A549 (cell line): ENCODE data around the gene DCUN1D4. TPM values are rescaled to one million over a fixed set of nuclear protein-coding genes. Genes with fewer than 3 reads are reported as not detected.
A peak's percentile ranks its signal among the peaks of the same experiment; 100 is the strongest.
"Not testable (repeated sequence)": the region's sequence is repeated elsewhere in the genome, so short reads cannot be mapped to it uniquely, and the experiment has no call there.

Source experiments
- ATAC-seq, 2 experiments: fragments of 200-7000 bp in 1 of 2; fragments of >200 bp in 1 of 2; cut with Nextera tagmentation in 1 of 2; cut with Tn5 transposase in 1 of 2; 3 replicates each; pipeline versions ENCODE4 v1.8.0 to v1.9.1; 2018 to 2020; ENCODE audit warnings: mild to moderate bottlenecking in 1 of 2, moderate library complexity in 1 of 2
- CTCF ChIA-PET: fragments of 300-600 bp; sonication (Branson Sonifier 250); formaldehyde crosslinking; extraction: SDS; loops from one replicate; lab custom pipeline; 2021; ENCODE audit warnings: antibody characterized with exemption, inconsistent platforms; lab: Yijun Ruan, JAX
- POLR2A ChIA-PET: fragments of 350-600 bp; formaldehyde crosslinking; extraction: SDS; loops from one replicate; lab custom pipeline; 2021; ENCODE audit warnings: antibody characterized with exemption, inconsistent platforms; lab: Yijun Ruan, JAX
- DNase-seq, 2 experiments: peaks; one replicate each; pipeline versions ENCODE4 v3.0.0 to v3.0.0-alpha.2; 2011 to 2016; ENCODE audit warnings: low read depth in 1 of 2, low spot score in 1 of 2
- FAIRE-seq: peaks from 2 replicates; lab custom pipeline; 2011; peaks lifted over from hg19 to GRCh38; lab: Jason Lieb, UNC
- H3K27ac ChIP-seq, 2 experiments: fragments of >200 bp; sonication (Bioruptor Twin); formaldehyde crosslinking; 3 replicates each; pipeline ENCODE4 v1.5.1; 2016 to 2017
- H3K4me1 ChIP-seq: fragments of >200 bp; sonication (Bioruptor Twin); formaldehyde crosslinking; 3 replicates; pipeline ENCODE4 v1.6.1; 2016
- H3K4me2 ChIP-seq: fragments of >200 bp; sonication (Bioruptor Twin); formaldehyde crosslinking; 3 replicates; pipeline ENCODE4 v1.6.1; 2016
- H3K4me3 ChIP-seq: fragments of >200 bp; sonication (Bioruptor Twin); formaldehyde crosslinking; 3 replicates; pipeline ENCODE4 v1.5.1; 2016
- H3K9me3 ChIP-seq: fragments of >200 bp; sonication (Bioruptor Twin); formaldehyde crosslinking; 3 replicates; pipeline ENCODE4 v1.6.1; 2016
- BCL3 ChIP-seq: fragments of >200 bp; sonication (Bioruptor Twin); formaldehyde crosslinking; IDR thresholded peaks from 3 replicates; pipeline ENCODE4 v1.6.1; 2016
- BHLHE40 ChIP-seq: IDR thresholded peaks from 2 replicates; pipeline ENCODE4 v1.6.1; 2012; ENCODE audit warnings: low read depth, low read length, inconsistent platforms
- CBX2 ChIP-seq: fragments of 200-600 bp; sonication (generic); IDR thresholded peaks from 2 replicates; pipeline ENCODE4 v1.6.1; 2016; ENCODE audit warnings: low read depth, mild to moderate bottlenecking, borderline replicate concordance
- CBX8 ChIP-seq: fragments of 200-600 bp; sonication (generic); IDR thresholded peaks from 2 replicates; pipeline ENCODE4 v1.6.1; 2016
- CEBPB ChIP-seq, 2 experiments: fragments of >200 bp in 1 of 2; sonication (Bioruptor Twin) in 1 of 2; formaldehyde crosslinking in 1 of 2; IDR thresholded peaks; 2 replicates each; pipeline ENCODE4 v1.6.1; 2012 to 2016
- CHD4 ChIP-seq: fragments of 200-600 bp; sonication (generic); IDR thresholded peaks from 2 replicates; pipeline ENCODE4 v1.6.1; 2016; ENCODE audit warnings: antibody characterized with exemption, mild to moderate bottlenecking, borderline replicate concordance
- EHMT2 ChIP-seq: fragments of 200-600 bp; sonication (generic); IDR thresholded peaks from 2 replicates; pipeline ENCODE4 v1.6.1; 2016; ENCODE audit warnings: antibody characterized with exemption, low read depth, mild to moderate bottlenecking, moderate library complexity
- HMGXB4 ChIP-seq: fragments of 250-450 bp; sonication (Bioruptor Pico); IDR thresholded peaks from 2 replicates; pipeline ENCODE4 v1.5.0; 2021; ENCODE audit warnings: mild to moderate bottlenecking, moderate library complexity, borderline replicate concordance
- JUN ChIP-seq, 2 experiments: fragments of >200 bp; sonication (Bioruptor Twin); formaldehyde crosslinking; IDR thresholded peaks; 2 replicates in 1 of 2; 3 replicates in 1 of 2; pipeline ENCODE4 v1.6.1; 2016 to 2017
- MAFK ChIP-seq: fragments of 450-650 bp; IDR thresholded peaks from 2 replicates; pipeline ENCODE4 v1.6.1; 2014; ENCODE audit not compliant: partially characterized antibody
- NPAS2 ChIP-seq: fragments of 250-450 bp; sonication (Bioruptor Pico); IDR thresholded peaks from 2 replicates; pipeline ENCODE4 v1.8.0; 2022; ENCODE audit warnings: mild to moderate bottlenecking, moderate library complexity, borderline replicate concordance
- PBX3 ChIP-seq: IDR thresholded peaks from 2 replicates; pipeline ENCODE4 v1.6.1; 2012
- POLR2A ChIP-seq: IDR thresholded peaks from 2 replicates; pipeline ENCODE4 v1.6.1; 2012; ENCODE audit warnings: mild to moderate bottlenecking, low read length
- SREBF2 ChIP-seq: fragments of 450-650 bp; IDR thresholded peaks from 2 replicates; pipeline ENCODE4 v1.6.1; 2014; ENCODE audit warnings: mild to moderate bottlenecking, moderate library complexity
- TFCP2L1 ChIP-seq: fragments of 250-450 bp; sonication (Bioruptor Pico); IDR thresholded peaks from 2 replicates; pipeline ENCODE4 v1.5.0; 2021; ENCODE audit warnings: mild to moderate bottlenecking
- ZC3H11A ChIP-seq: fragments of 450-650 bp; IDR thresholded peaks from 2 replicates; pipeline ENCODE4 v1.6.1; 2014; ENCODE audit warnings: antibody characterized with exemption, mild to moderate bottlenecking
- ZFP36 ChIP-seq: fragments of 450-650 bp; IDR thresholded peaks from 2 replicates; pipeline ENCODE4 v1.6.1; 2014; ENCODE audit warnings: borderline replicate concordance; ENCODE audit not compliant: partially characterized antibody
- ZNF302 ChIP-seq: fragments of 250-450 bp; sonication (Bioruptor Pico); IDR thresholded peaks from 2 replicates; pipeline ENCODE4 v1.9.0; 2021; ENCODE audit warnings: inconsistent platforms, mild to moderate bottlenecking, moderate library complexity
- WGBS: methylation state at CpG from one replicate; pipeline ENCODE4 v1.1.6; 2017; ENCODE audit errors: missing lambda C conversion rate; 5-methylcytosine and 5-hydroxymethylcytosine counted together
- polyA plus RNA-seq, 4 experiments: library from polyadenylated mRNA; depleted of rRNA in 3 of 4; stranded (reverse); fragments of >200 nt; fragmentation: RNase III in 1 of 4; extraction: RNeasy Plus Mini Kit Qiagen cat#74134 plus additional on column Dnase treatment in 1 of 4; gene quantifications; 2 replicates in 3 of 4; 3 replicates in 1 of 4; pipeline ENCODE4 v1.2.3, GENCODE V29; 2011 to 2017

The DCUN1D4 gene
- polyA plus RNA-seq, 2 of the 4 experiments (the other 2 are of a cell fraction), result 25.2 to 65.0 TPM

DNA sequence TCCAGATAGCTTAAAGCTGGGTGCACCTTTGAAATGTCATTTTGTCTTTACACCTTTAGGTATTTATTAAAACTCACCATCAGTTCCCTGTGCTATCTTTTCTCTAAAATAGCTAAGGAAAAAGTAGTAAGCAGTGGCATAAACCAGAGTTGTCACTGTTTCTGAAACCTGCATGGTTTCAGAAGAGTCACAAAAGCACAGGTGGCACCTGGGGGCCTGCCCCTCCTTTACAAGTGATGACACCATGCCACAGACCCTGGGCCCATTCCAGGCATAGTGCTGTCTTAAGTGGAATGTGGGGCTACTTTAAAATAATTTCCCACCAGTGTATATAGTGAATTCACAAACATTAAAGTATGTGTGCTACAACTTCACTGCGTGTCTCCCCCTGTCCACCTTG is 47.8 kb downstream of the DCUN1D4 start:
- Histone ChIP-seq H3K9me3 (no peaks in the 10 kb centered on the region), H3K4me2 (no peak overlapping the region), H3K4me1 (peaks cover 23% of the 10 kb centered on the region), H3K4me3 (no peak overlapping the region), H3K27ac (no peak overlapping the region)
- ATAC-seq, result no peak
- no peak for DNase-seq
- WGBS, result 95% methylated on average over 1 of the region's 1 CpG
- CTCF ChIA-PET, result no interaction called here
- no peak for FAIRE-seq
- TF ChIP-seq CBX2, result no peak
- no peak for TF ChIP-seq POLR2A
- TF ChIP-seq ZFP36, result no peak
- no peak for TF ChIP-seq CEBPB (IDR thresholded peaks at IDR 0.05)
- no peak for TF ChIP-seq CBX8
- TF ChIP-seq BCL3, result no peak
- no peak for TF ChIP-seq MAFK
- TF ChIP-seq HMGXB4, result no peak
- no peak for TF ChIP-seq EHMT2
- no peak for TF ChIP-seq SREBF2
- no peak for TF ChIP-seq JUN (IDR thresholded peaks at IDR 0.05)
- no peak for TF ChIP-seq NPAS2 (CRISPR knock-in tag)
- TF ChIP-seq ZC3H11A, result no peak
- POLR2A ChIA-PET, result no interaction called here

DNA sequence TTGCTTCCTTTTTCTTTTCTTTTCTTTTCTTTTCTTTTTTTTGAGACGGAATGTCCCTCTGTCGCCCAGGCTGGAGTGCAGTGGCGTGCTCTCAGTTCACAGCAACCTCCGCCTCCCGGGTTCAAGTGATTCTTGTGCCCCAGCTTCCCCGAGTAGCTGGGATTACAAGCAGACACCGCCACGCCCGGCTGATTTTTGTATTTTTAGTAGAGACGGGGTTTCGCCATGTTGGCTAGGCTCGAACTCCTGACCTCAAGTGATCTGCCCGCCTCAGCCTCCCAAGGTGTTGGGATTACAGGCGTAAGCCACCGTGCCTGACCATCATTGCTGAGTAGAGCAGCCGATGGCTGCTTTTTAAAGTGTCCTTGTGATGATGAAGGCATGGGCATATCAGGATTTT is 50.4 kb downstream of the DCUN1D4 start:
- 92% methylated on average over 16 of the region's 16 CpGs for WGBS
- H3K4me1 ChIP-seq, result peaks cover 28% of the 10 kb centered on the region
- H3K9me3 ChIP-seq, FAIRE-seq, H3K4me2 ChIP-seq, DNase-seq, H3K27ac ChIP-seq, ATAC-seq, H3K4me3 ChIP-seq, POLR2A ChIA-PET, CTCF ChIA-PET: not testable (repeated sequence)

DNA sequence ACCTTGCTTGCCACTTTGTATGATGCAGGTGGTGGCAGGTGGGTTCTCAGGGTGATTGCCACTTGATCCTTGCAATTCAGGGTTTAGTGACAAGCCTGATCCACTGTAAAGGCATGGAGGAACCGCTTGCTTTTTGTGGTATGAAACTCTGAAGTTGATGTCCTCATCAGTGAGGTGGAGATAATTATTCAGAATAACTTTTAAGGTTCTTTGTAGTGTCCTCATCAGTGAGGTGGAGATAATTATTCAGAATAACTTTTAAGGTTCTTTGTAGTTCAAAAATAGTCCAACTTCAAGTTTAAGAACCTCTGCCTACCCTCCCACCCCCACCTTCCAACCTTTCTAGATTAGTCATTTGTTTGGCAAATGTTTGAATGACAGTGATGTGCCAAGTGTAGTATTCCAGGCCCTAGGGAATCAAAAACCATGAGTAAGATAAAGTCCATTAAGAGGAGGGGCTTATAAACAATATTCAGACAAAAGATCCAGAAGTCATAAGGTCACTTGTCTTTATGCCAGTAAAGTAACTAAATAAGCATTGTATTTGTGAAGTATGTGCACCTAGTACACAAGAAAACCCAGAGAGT is 51.2 kb downstream of the DCUN1D4 start:
- WGBS, result 80% methylated on average over 1 of the region's 1 CpG
- FAIRE-seq, result no peak
- Histone ChIP-seq H3K27ac (peak overlapping the region in 1 of 2 experiments; percentile 62; a peak in 2 of 6 replicates), H3K4me2 (peak overlapping the region; percentile 39), H3K4me1 (peaks cover 28% of the 10 kb centered on the region), H3K9me3 (no peaks in the 10 kb centered on the region), H3K4me3 (no peak overlapping the region)
- peak in 1 of 2 experiments; percentile 33 for DNase-seq
- ChIA-PET CTCF (no interaction called here), POLR2A (no interaction called here)
- TF ChIP-seq ZNF302 (CRISPR knock-in tag), result no peak
- no peak for TF ChIP-seq SREBF2
- no peak for TF ChIP-seq BHLHE40
- no peak for TF ChIP-seq CHD4
- no peak for TF ChIP-seq PBX3
- no peak for TF ChIP-seq TFCP2L1 (CRISPR knock-in tag)
- ATAC-seq, result peak in 1 of 2 experiments; percentile 71; a peak in 3 of 6 replicates
